Hepatocyte (in vitro differentiated cells): ENCODE data around the gene LRBA. TPM values are rescaled to one million over a fixed set of nuclear protein-coding genes. Genes with fewer than 3 reads are reported as not detected.

Experiments used
- DNase-seq: peaks from one replicate; pipeline ENCODE4 v3.0.0-alpha.2; 2016; ENCODE audit warnings: low spot score
- H2AFZ ChIP-seq: fragments of 200-600 bp; sonication (generic); 2 replicates; pipeline ENCODE4 v1.6.0; 2016; ENCODE audit warnings: antibody characterized with exemption, mild to moderate bottlenecking
- H3K27ac ChIP-seq: fragments of 200-600 bp; sonication (generic); 2 replicates; pipeline ENCODE4 v1.5.1; 2016; ENCODE audit warnings: mild to moderate bottlenecking
- H3K27me3 ChIP-seq: fragments of 200-600 bp; sonication (generic); 2 replicates; pipeline ENCODE4 v1.6.1; 2016
- H3K36me3 ChIP-seq: fragments of 200-600 bp; sonication (generic); replicated peaks from 2 replicates; pipeline ENCODE4 v1.5.1; 2016; ENCODE audit warnings: low read depth; ENCODE audit not compliant: insufficient read depth
- H3K4me1 ChIP-seq: fragments of 200-600 bp; sonication (generic); 2 replicates; pipeline ENCODE4 v1.5.1; 2016; ENCODE audit warnings: mild to moderate bottlenecking, moderate library complexity; ENCODE audit not compliant: insufficient read depth
- H3K4me2 ChIP-seq: fragments of 200-600 bp; sonication (generic); 2 replicates; pipeline ENCODE4 v1.6.0; 2016
- H3K4me3 ChIP-seq: fragments of 200-600 bp; sonication (generic); 2 replicates; pipeline ENCODE4 v1.5.1; 2016; ENCODE audit warnings: mild to moderate bottlenecking
- H3K79me2 ChIP-seq: fragments of 200-600 bp; sonication (generic); 2 replicates; pipeline ENCODE4 v1.6.0; 2017; ENCODE audit warnings: mild to moderate bottlenecking
- H3K9me2 ChIP-seq: fragments of 200-600 bp; sonication (generic); replicated peaks from 2 replicates; pipeline ENCODE4 v1.6.0; 2017; ENCODE audit warnings: mild to moderate bottlenecking; ENCODE audit not compliant: insufficient read depth
- H3K9me3 ChIP-seq: fragments of 200-600 bp; sonication (generic); 2 replicates; pipeline ENCODE4 v1.5.1; 2016; ENCODE audit warnings: low read depth, mild to moderate bottlenecking
- H4K20me1 ChIP-seq: fragments of 200-600 bp; sonication (generic); 2 replicates; pipeline ENCODE4 v1.6.0; 2016; ENCODE audit warnings: mild to moderate bottlenecking; ENCODE audit not compliant: insufficient read depth, poor library complexity, severe bottlenecking
- EZH2 ChIP-seq: fragments of 200-600 bp; sonication (generic); IDR thresholded peaks from 2 replicates; pipeline ENCODE4 v1.6.1; 2016; ENCODE audit warnings: antibody characterized with exemption, mild to moderate bottlenecking, borderline replicate concordance
- EZH2phosphoT487 ChIP-seq: fragments of 200-600 bp; sonication (generic); IDR thresholded peaks from one replicate; pipeline ENCODE4 v1.6.1; 2018; ENCODE audit warnings: antibody characterized with exemption, mild to moderate bottlenecking, low read depth, moderate library complexity; ENCODE audit not compliant: unreplicated experiment, severe bottlenecking
- WGBS: methylation state at CpG from one replicate; pipeline ENCODE4 v1.1.6; 2016; ENCODE audit warnings: low lambda C conversion rate; ENCODE audit errors: missing lambda C conversion rate; 5-methylcytosine and 5-hydroxymethylcytosine counted together
- polyA plus RNA-seq: library from polyadenylated mRNA; unstranded; fragments of >200 nt; fragmentation: Nextera tagmentation; extraction: Ambion mirVana; gene quantifications from 2 replicates; pipeline ENCODE4 v1.2.1, GENCODE V29; 2016
- total RNA-seq: library from RNA; depleted of rRNA; stranded (reverse); fragments of >200 nt; gene quantifications from 2 replicates; pipeline ENCODE4 v1.2.3, GENCODE V29; 2014
- TF ChIP-seq, protein P1 (sequence below): fragments of 200-600 bp; sonication (generic); IDR thresholded peaks from 2 replicates; pipeline ENCODE4 v1.5.1; 2016; ENCODE audit warnings: antibody characterized with exemption, mild to moderate bottlenecking; ENCODE audit not compliant: poor library complexity

Gene LRBA
- total and polyA plus RNA-seq, 2 experiments from 2014 or later, result 14.1 to 69.4 TPM

DNA sequence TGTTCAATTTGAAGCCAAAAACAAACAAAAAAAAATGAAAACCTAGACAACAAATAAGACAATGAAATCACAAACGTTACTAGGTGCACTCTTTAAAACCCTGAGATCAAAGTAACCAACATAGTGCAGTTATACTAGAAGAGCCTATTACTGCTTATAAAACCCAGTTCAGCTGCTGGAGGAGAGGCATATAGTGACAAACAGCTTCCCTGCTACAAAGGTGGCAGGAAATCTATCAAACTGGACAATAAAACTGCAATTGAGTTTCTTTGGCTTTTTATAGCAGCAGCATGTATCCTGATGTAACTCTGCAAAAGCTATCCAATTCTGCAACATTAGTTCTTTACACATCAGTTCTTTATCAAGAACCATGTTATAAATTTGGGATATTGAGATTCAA lies 155.6 kb downstream of the LRBA start:
- no peaks in the 10 kb centered on the region for H3K9me2 ChIP-seq
- TF ChIP-seq EZH2phosphoT487, result no peak
- TF ChIP-seq, protein P1, sequence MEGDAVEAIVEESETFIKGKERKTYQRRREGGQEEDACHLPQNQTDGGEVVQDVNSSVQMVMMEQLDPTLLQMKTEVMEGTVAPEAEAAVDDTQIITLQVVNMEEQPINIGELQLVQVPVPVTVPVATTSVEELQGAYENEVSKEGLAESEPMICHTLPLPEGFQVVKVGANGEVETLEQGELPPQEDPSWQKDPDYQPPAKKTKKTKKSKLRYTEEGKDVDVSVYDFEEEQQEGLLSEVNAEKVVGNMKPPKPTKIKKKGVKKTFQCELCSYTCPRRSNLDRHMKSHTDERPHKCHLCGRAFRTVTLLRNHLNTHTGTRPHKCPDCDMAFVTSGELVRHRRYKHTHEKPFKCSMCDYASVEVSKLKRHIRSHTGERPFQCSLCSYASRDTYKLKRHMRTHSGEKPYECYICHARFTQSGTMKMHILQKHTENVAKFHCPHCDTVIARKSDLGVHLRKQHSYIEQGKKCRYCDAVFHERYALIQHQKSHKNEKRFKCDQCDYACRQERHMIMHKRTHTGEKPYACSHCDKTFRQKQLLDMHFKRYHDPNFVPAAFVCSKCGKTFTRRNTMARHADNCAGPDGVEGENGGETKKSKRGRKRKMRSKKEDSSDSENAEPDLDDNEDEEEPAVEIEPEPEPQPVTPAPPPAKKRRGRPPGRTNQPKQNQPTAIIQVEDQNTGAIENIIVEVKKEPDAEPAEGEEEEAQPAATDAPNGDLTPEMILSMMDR, result no peak
- no peak for TF ChIP-seq EZH2
- H3K27me3 ChIP-seq, result no peaks in the 10 kb centered on the region
- no peaks in the 10 kb centered on the region for H3K4me1 ChIP-seq
- H3K36me3 ChIP-seq, result no peaks in the 10 kb centered on the region
- no peak for DNase-seq
- H4K20me1 ChIP-seq, result no peaks in the 10 kb centered on the region
- H3K79me2 ChIP-seq, result no peaks in the 10 kb centered on the region
- H3K4me3 ChIP-seq, result no peak overlapping the region
- H3K27ac ChIP-seq, result no peak overlapping the region
- 41% methylated on average over 1 of the region's 1 CpG for WGBS
- no peak overlapping the region for H2AFZ ChIP-seq
- H3K9me3 ChIP-seq, result no peaks in the 10 kb centered on the region
- H3K4me2 ChIP-seq, result no peak overlapping the region

DNA sequence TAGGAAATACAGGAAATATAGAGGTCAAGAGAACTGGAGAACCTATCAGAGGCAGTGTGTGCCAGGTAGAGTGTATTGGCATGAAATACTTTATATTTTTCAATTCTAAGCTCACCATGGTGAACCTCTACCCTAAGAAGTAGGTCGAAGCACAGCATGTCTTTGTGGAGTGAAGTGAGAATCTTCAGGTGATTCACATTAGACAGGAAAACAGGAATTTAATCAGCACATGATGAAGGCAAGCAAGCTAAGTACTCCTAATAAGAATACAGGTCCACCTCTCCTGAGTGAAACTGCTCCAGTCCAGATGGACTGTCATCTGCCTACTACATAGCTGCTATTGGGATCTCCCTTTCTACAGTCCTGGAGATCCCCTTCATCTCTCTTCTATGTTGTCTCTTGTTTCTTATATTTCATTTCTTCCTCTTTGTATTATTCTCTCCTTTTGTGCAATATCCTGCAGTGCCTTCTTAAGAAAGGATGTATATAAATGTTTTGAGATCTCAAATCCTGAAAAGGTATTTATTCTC lies 159.0 kb downstream of the LRBA start:
- H3K4me3 ChIP-seq, result no peak overlapping the region
- H3K27me3 ChIP-seq, result no peaks in the 10 kb centered on the region
- H3K4me2 ChIP-seq, result no peak overlapping the region
- H2AFZ ChIP-seq, result no peak overlapping the region
- 100% methylated on average over 1 of the region's 1 CpG for WGBS
- no peaks in the 10 kb centered on the region for H4K20me1 ChIP-seq
- no peaks in the 10 kb centered on the region for H3K4me1 ChIP-seq
- H3K9me2 ChIP-seq, result no peaks in the 10 kb centered on the region
- DNase-seq, result no peak
- no peak overlapping the region for H3K27ac ChIP-seq
- no peaks in the 10 kb centered on the region for H3K79me2 ChIP-seq
- H3K36me3 ChIP-seq, result no peaks in the 10 kb centered on the region
- TF ChIP-seq EZH2, result no peak
- no peak for TF ChIP-seq EZH2phosphoT487
- TF ChIP-seq, protein P1, result no peak
- no peaks in the 10 kb centered on the region for H3K9me3 ChIP-seq

DNA sequence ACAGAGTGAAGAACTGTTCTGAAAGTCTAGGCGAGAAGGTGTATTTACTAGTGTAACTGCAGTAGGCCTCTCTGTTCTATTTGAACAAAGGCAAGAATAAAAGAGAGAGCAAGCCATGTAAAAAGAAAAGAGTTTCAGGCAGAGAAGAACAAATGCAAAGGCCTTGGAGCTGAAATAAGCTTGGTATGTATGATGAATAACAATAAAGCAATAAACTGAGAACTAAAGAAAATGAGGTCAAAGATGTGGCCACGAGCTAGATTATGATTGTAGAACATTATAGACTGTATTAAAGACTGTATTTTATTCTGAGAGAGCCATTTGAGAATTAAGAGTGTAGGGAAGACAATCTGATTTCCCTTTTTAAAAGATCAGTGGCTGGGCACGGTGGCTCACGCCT lies 160.5 kb downstream of the LRBA start:
- no peaks in the 10 kb centered on the region for H3K9me2 ChIP-seq
- no peak overlapping the region for H2AFZ ChIP-seq
- no peaks in the 10 kb centered on the region for H3K79me2 ChIP-seq
- no peaks in the 10 kb centered on the region for H3K9me3 ChIP-seq
- no peaks in the 10 kb centered on the region for H4K20me1 ChIP-seq
- no peaks in the 10 kb centered on the region for H3K4me1 ChIP-seq
- H3K27me3 ChIP-seq, result no peaks in the 10 kb centered on the region
- 89% methylated on average over 4 of the region's 4 CpGs for WGBS
- no peak for TF ChIP-seq EZH2
- TF ChIP-seq, protein P1, result no peak
- TF ChIP-seq EZH2phosphoT487, result no peak
- H3K4me2 ChIP-seq, result no peak overlapping the region
- no peaks in the 10 kb centered on the region for H3K36me3 ChIP-seq
- no peak overlapping the region for H3K4me3 ChIP-seq
- DNase-seq, result no peak
- H3K27ac ChIP-seq, result no peak overlapping the region

GRCh38 chr4:150853882-150854281 lies 161.2 kb downstream of the LRBA start:
- DNase-seq, result no peak
- 98% methylated on average over 2 of the region's 2 CpGs for WGBS
- no peaks in the 10 kb centered on the region for H3K9me3 ChIP-seq
- no peaks in the 10 kb centered on the region for H3K9me2 ChIP-seq
- H3K4me2 ChIP-seq, result no peak overlapping the region
- no peaks in the 10 kb centered on the region for H3K79me2 ChIP-seq
- no peak overlapping the region for H3K4me3 ChIP-seq
- no peak overlapping the region for H2AFZ ChIP-seq
- H4K20me1 ChIP-seq, result no peaks in the 10 kb centered on the region
- no peaks in the 10 kb centered on the region for H3K4me1 ChIP-seq
- no peaks in the 10 kb centered on the region for H3K27me3 ChIP-seq
- no peaks in the 10 kb centered on the region for H3K36me3 ChIP-seq
- H3K27ac ChIP-seq, result no peak overlapping the region
- TF ChIP-seq, protein P1, result no peak
- TF ChIP-seq EZH2 (no peak), EZH2phosphoT487 (no peak)
